Measurements from ENCODE around the gene SIRT6.
A peak's percentile ranks its signal among the peaks of the same experiment; 100 is the strongest.
"Not testable (repeated sequence)": the region's sequence is repeated elsewhere in the genome, so short reads cannot be mapped to it uniquely, and the experiment has no call there.

Gene SIRT6

GRCh38 chr19:4151623-4152022, 30.7 kb downstream of the SIRT6 start:
- H3K27ac ChIP-seq, result no peak overlapping the region
- TF ChIP-seq ZFX (IDR thresholded peaks at IDR 0.05) (no peak), CTCF (conservative IDR thresholded peaks at IDR 0.05) (no peak)

GRCh38 chr19:4149518-4150288, 32.7 kb downstream of the SIRT6 start:
- no peak overlapping the region for H3K27ac ChIP-seq
- TF ChIP-seq ZFX (IDR thresholded peaks at IDR 0.05) (no peak), CTCF (conservative IDR thresholded peaks at IDR 0.05) (no peak)

- no peak overlapping the region for H3K27ac ChIP-seq
Measured at GRCh38 chr19:4144666-4145249, 37.6 kb downstream of the SIRT6 start.

GRCh38 chr19:4142916-4143315, 39.4 kb downstream of the SIRT6 start:
- H3K27ac ChIP-seq, result not testable (repeated sequence)

More at GRCh38 chr19:4144666-4145249, 37.6 kb downstream of the SIRT6 start:
- TF ChIP-seq CTCF (conservative IDR thresholded peaks at IDR 0.05) (no peak), ZFX (IDR thresholded peaks at IDR 0.05) (no peak)

GRCh38 chr19:4140237-4140711, 42.1 kb downstream of the SIRT6 start:
- no peak overlapping the region for H3K27ac ChIP-seq
- TF ChIP-seq ZFX (IDR thresholded peaks at IDR 0.05), result no peak
- peak; percentile 83 for TF ChIP-seq CTCF (conservative IDR thresholded peaks at IDR 0.05)

- TF ChIP-seq ZFX (IDR thresholded peaks at IDR 0.05), result no peak
- peak; percentile 89 for TF ChIP-seq CTCF (conservative IDR thresholded peaks at IDR 0.05)
- no peak overlapping the region for H3K27ac ChIP-seq
Measured at GRCh38 chr19:4139614-4140236, 42.6 kb downstream of the SIRT6 start.

- H3K27ac ChIP-seq, result no peak overlapping the region
- TF ChIP-seq CTCF (conservative IDR thresholded peaks at IDR 0.05) (no peak), ZFX (IDR thresholded peaks at IDR 0.05) (no peak)
Measured at GRCh38 chr19:4138445-4138844, 43.9 kb downstream of the SIRT6 start.

Data from C4-2B (cell line).